B cell (primary cell): ENCODE data around the gene ESPNL. TPM values are rescaled to one million over a fixed set of nuclear protein-coding genes. Genes with fewer than 3 reads are reported as not detected.

Experiments used
- ATAC-seq: fragments of 200-7000 bp; cut with Tn5 transposase; one replicate; pipeline ENCODE4 v1.10.0; 2021; ENCODE audit warnings: low read depth, mild to moderate bottlenecking, moderate number of reproducible peaks, moderate library complexity
- CTCF ChIA-PET: fragments of 350-600 bp; sonication (Branson Sonifier 250); formaldehyde crosslinking; loops from one replicate; lab custom pipeline; 2021; ENCODE audit warnings: antibody characterized with exemption, inconsistent platforms; lab: Charles Lee
- POLR2A ChIA-PET: fragments of 350-600 bp; sonication (Branson Sonifier 250); formaldehyde crosslinking; loops from one replicate; lab custom pipeline; 2021; ENCODE audit warnings: antibody characterized with exemption; lab: Charles Lee
- DNase-seq: peaks from one replicate; pipeline ENCODE4 v3.0.0; 2013
- H2AFZ ChIP-seq: 2 replicates; pipeline ENCODE4 v1.6.1; 2012; ENCODE audit warnings: mild to moderate bottlenecking, low read depth, low read length; ENCODE audit not compliant: insufficient read depth, poor library complexity, severe bottlenecking
- H3K27ac ChIP-seq, 2 donors: 1 replicate in 1 of 2; 2 replicates in 1 of 2; pipeline ENCODE4 v1.5.1; 2012 to 2013; ENCODE audit warnings: low read length in 2 of 2, mild to moderate bottlenecking in 2 of 2, moderate library complexity in 1 of 2
- H3K27me3 ChIP-seq, 4 experiments: fragments of 200-600 bp in 1 of 4; sonication (generic) in 1 of 4; replicated peaks in 1 of 4; 1 replicate in 2 of 4; 2 replicates in 2 of 4; pipeline versions ENCODE4 v1.6.1 to v1.7.0; 2013 to 2016; ENCODE audit warnings: low read length in 3 of 4, mild to moderate bottlenecking in 2 of 4, mixed read lengths in 1 of 4, moderate library complexity in 1 of 4; ENCODE audit not compliant: insufficient read depth in 4 of 4, control insufficient read depth in 3 of 4; ENCODE audit errors: control extremely low read depth in 1 of 4
- H3K36me3 ChIP-seq, 2 experiments: replicated peaks in 1 of 2; 1 replicate in 1 of 2; 2 replicates in 1 of 2; pipeline versions ENCODE4 v1.6.1 to v1.7.1; 2013; ENCODE audit warnings: low read length in 1 of 2; ENCODE audit not compliant: insufficient read depth in 2 of 2, control insufficient read depth in 1 of 2; ENCODE audit errors: control extremely low read depth in 1 of 2, extremely low read depth in 1 of 2
- H3K4me1 ChIP-seq, 2 donors: fragments of 200-600 bp in 1 of 2; sonication (generic) in 1 of 2; 1 replicate in 1 of 2; 2 replicates in 1 of 2; pipeline versions ENCODE4 v1.5.1 to v1.6.1; 2013 to 2017; ENCODE audit warnings: low read length in 2 of 2; ENCODE audit not compliant: control insufficient read depth in 2 of 2, insufficient read depth in 2 of 2
- H3K4me2 ChIP-seq: replicated peaks from 2 replicates; pipeline ENCODE3; 2012; ENCODE audit warnings: mild to moderate bottlenecking, low read depth, low read length; ENCODE audit not compliant: poor library complexity, severe bottlenecking
- H3K4me3 ChIP-seq, 5 experiments: fragments of 200-600 bp in 1 of 5; sonication (generic) in 1 of 5; 1 replicate in 3 of 5; 2 replicates in 2 of 5; pipeline versions ENCODE4 v1.5.1 to v1.7.0; 2011 to 2016; ENCODE audit warnings: low read length in 4 of 5, mild to moderate bottlenecking in 4 of 5, low read depth in 2 of 5, control low read depth in 1 of 5, moderate library complexity in 1 of 5; ENCODE audit not compliant: insufficient read depth in 1 of 5; ENCODE audit errors: control extremely low read depth in 1 of 5, extremely low read depth in 1 of 5
- H3K79me2 ChIP-seq: fragments of 200-600 bp; sonication (generic); one replicate; pipeline ENCODE4 v1.6.0; 2016; ENCODE audit warnings: low read length; ENCODE audit not compliant: control insufficient read depth, insufficient read depth
- H3K9ac ChIP-seq: fragments of 200-600 bp; sonication (generic); 2 replicates; pipeline ENCODE4 v1.6.1; 2017; ENCODE audit warnings: mild to moderate bottlenecking, low read length, moderate library complexity
- H3K9me3 ChIP-seq, 3 donors: one replicate each; pipeline versions ENCODE4 v1.6.1 to v1.7.1; 2013; ENCODE audit warnings: low read length in 2 of 3; ENCODE audit not compliant: control insufficient read depth in 2 of 3, insufficient read depth in 1 of 3; ENCODE audit errors: control extremely low read depth in 1 of 3
- H4K20me1 ChIP-seq: 2 replicates; pipeline ENCODE4 v1.6.0; 2012; ENCODE audit warnings: mild to moderate bottlenecking, low read length; ENCODE audit not compliant: insufficient read depth, control insufficient read depth, poor library complexity, severe bottlenecking
- H3K27ac Mint-ChIP-seq: one replicate; pipeline ENCODE4 v1.8.0; 2021; ENCODE audit warnings: mixed read lengths
- H3K27me3 Mint-ChIP-seq: one replicate; pipeline ENCODE4 v1.8.0; 2021; ENCODE audit warnings: mixed read lengths
- H3K4me1 Mint-ChIP-seq: one replicate; pipeline ENCODE4 v1.8.0; 2021; ENCODE audit warnings: mixed read lengths
- H3K4me3 Mint-ChIP-seq: one replicate; pipeline ENCODE4 v1.8.0; 2021; ENCODE audit warnings: mixed read lengths
- H3K9me3 Mint-ChIP-seq: one replicate; pipeline ENCODE4 v1.8.0; 2022; ENCODE audit warnings: mixed read lengths; ENCODE audit not compliant: insufficient read depth
- CTCF ChIP-seq: fragments of 200-600 bp; IDR thresholded peaks from one replicate; pipeline ENCODE4 v1.8.0; 2022; ENCODE audit warnings: antibody characterized with exemption, mild to moderate bottlenecking
- EZH2 ChIP-seq: IDR thresholded peaks from 2 replicates; pipeline ENCODE4 v1.6.1; 2012; ENCODE audit warnings: borderline replicate concordance, low read depth, mild to moderate bottlenecking, moderate library complexity, low read length; ENCODE audit not compliant: insufficient read depth, poor library complexity, severe bottlenecking
- WGBS: methylation state at CpG from one replicate; pipeline ENCODE4 v1.1.5; 2013; ENCODE audit warnings: missing lambda C conversion rate; ENCODE audit not compliant: insufficient coverage; 5-methylcytosine and 5-hydroxymethylcytosine counted together
- intact Hi-C: fragments of 100-400 bp; cut with micrococcal nuclease; formaldehyde crosslinking; loops from one replicate; pipeline ENCODE4 v1.10.0; 2022
- polyA plus RNA-seq: library from polyadenylated mRNA; depleted of rRNA; stranded (reverse); fragments of >200 nt; gene quantifications from 2 replicates; pipeline ENCODE4 v1.2.3, GENCODE V29; 2012
- total RNA-seq, 2 donors: library from RNA; stranded (reverse); fragments of 120-200 nt in 1 of 2; gene quantifications; 1 replicate in 1 of 2; 2 replicates in 1 of 2; pipeline versions ENCODE4 v1.2.3 to v1.2.4, GENCODE V29; 2013 to 2022

The ESPNL gene
- total and polyA plus RNA-seq, 2 donors (not counting 1 experiment from before 2014, with no cell fraction given), result 1.6 to 2.5 TPM

- Histone ChIP-seq H3K79me2 (no peaks in the 10 kb centered on the region), H3K9ac (no peak overlapping the region), H2AFZ (no peak overlapping the region), H3K9me3 (peaks cover 0 to 4% (median 0%) of the 10 kb centered on the region in 3 donors), H3K36me3 (no peaks in the 10 kb centered on the region), H3K4me3 (no peak overlapping the region), H3K27ac (no peak overlapping the region), H3K27me3 (peaks cover 0 to 7% (median 1%) of the 10 kb centered on the region in 4 experiments), H3K4me1 (peaks cover 16 to 26% of the 10 kb centered on the region in 2 donors), H3K4me2 (no peak overlapping the region), H4K20me1 (no peaks in the 10 kb centered on the region)
- ATAC-seq (no peak), DNase-seq (no peak)
- Mint-ChIP-seq H3K27me3 (no peaks in the 10 kb centered on the region), H3K9me3 (no peaks in the 10 kb centered on the region), H3K27ac (no peak overlapping the region), H3K4me1 (peaks cover 12% of the 10 kb centered on the region), H3K4me3 (no peak overlapping the region)
- WGBS, result 96% methylated on average over 13 of the region's 13 CpGs
- POLR2A ChIA-PET, result no interaction called here
- TF ChIP-seq EZH2, result no peak
- TF ChIP-seq CTCF, result no peak
- intact Hi-C loops, result no loop called here
- CTCF ChIA-PET, result no interaction called here
Observed at GRCh38 chr2:238137885-238138284, 37.7 kb downstream of the ESPNL start.

GRCh38 chr2:238138331-238139195 lies 38.4 kb downstream of the ESPNL start, which contains the start of gene KLHL30:
Gene KLHL30 (plus strand): TSS chr2:238138668. CDS start chr2:238140755, 2,087 bp downstream.
- Histone ChIP-seq H3K27me3 (peaks cover 0 to 7% (median 1%) of the 10 kb centered on the region in 4 experiments), H3K27ac (peak within 1 kb of the TSS in 1 of 2 donors; percentile 12), H4K20me1 (no peaks in the 10 kb centered on the region), H2AFZ (peak within 1 kb of the TSS; percentile 38), H3K9ac (peak within 1 kb of the TSS; percentile 45), H3K4me3 (peak within 1 kb of the TSS in 2 of 5 experiments; percentile 23 to 33), H3K79me2 (no peaks in the 10 kb centered on the region), H3K9me3 (peaks cover 0 to 4% (median 0%) of the 10 kb centered on the region in 3 donors), H3K4me1 (peaks cover 16 to 26% of the 10 kb centered on the region in 2 donors), H3K4me2 (peak within 1 kb of the TSS; percentile 72), H3K36me3 (no peaks in the 10 kb centered on the region)
- peak within 1 kb of the TSS; percentile 50 for H3K4me3 Mint-ChIP-seq
- H3K27ac Mint-ChIP-seq, result no peak within 1 kb of the TSS
- no peaks in the 10 kb centered on the region for H3K27me3 Mint-ChIP-seq
- TF ChIP-seq EZH2 (no peak), CTCF (no peak)
- 49% methylated on average over 18 of the region's 22 CpGs for WGBS
- ATAC-seq (no peak), DNase-seq (no peak)
- peaks cover 12% of the 10 kb centered on the region for H3K4me1 Mint-ChIP-seq
- no peaks in the 10 kb centered on the region for H3K9me3 Mint-ChIP-seq
- POLR2A ChIA-PET, result no interaction called here
- intact Hi-C loops, result no loop called here
- CTCF ChIA-PET, result interaction anchor here (0.9 to 1.1 kb wide), 4 partner anchors 30 to 625 kb away, joined by 3 to 6 read pairs (median 4); no protein-coding TSS in a partner anchor
